ENCODE results near the gene PPFIA4.

PPFIA4 gene

GRCh38 chr1:203060115-203060514 is 33.8 kb downstream of the PPFIA4 start:
- DNase-seq = no peak

GRCh38 chr1:203063287-203063686 is 37.0 kb downstream of the PPFIA4 start:
- no peak for DNase-seq

GRCh38 chr1:203065191-203065590 is 38.9 kb downstream of the PPFIA4 start:
- no peak for DNase-seq

GRCh38 chr1:203065986-203066385 is 39.7 kb downstream of the PPFIA4 start:
- no peak for DNase-seq

GRCh38 chr1:203066965-203067364 is 40.7 kb downstream of the PPFIA4 start:
- no peak for DNase-seq

GRCh38 chr1:203069030-203069747 is 42.9 kb downstream of the PPFIA4 start:
- DNase-seq = peak; percentile 16

- DNase-seq = no peak
Measured at GRCh38 chr1:203072002-203072602, 45.8 kb downstream of the PPFIA4 start.

- no peak for DNase-seq
Measured at GRCh38 chr1:203072911-203073310, 46.6 kb downstream of the PPFIA4 start.

GRCh38 chr1:203073469-203073868 is 47.2 kb downstream of the PPFIA4 start:
- no peak for DNase-seq

GRCh38 chr1:203074610-203075009 is 48.3 kb downstream of the PPFIA4 start:
- no peak for DNase-seq

- DNase-seq = no peak
Measured at GRCh38 chr1:203075236-203076030, 49.1 kb downstream of the PPFIA4 start.

GRCh38 chr1:203076031-203076511 is 49.8 kb downstream of the PPFIA4 start:
- no peak for DNase-seq

GRCh38 chr1:203077367-203077766 is 51.1 kb downstream of the PPFIA4 start:
- DNase-seq = no peak

GRCh38 chr1:203077956-203078355 is 51.7 kb downstream of the PPFIA4 start:
- DNase-seq = no peak

GRCh38 chr1:203078478-203078877 is 52.2 kb downstream of the PPFIA4 start:
- DNase-seq = no peak

GRCh38 chr1:203080456-203080855 is 54.2 kb downstream of the PPFIA4 start:
- DNase-seq = no peak

- no peak for DNase-seq
Measured at GRCh38 chr1:203081465-203082230, 55.4 kb downstream of the PPFIA4 start.

- DNase-seq = no peak
Measured at GRCh38 chr1:203082231-203082505, 55.9 kb downstream of the PPFIA4 start.

- DNase-seq = no peak
Measured at GRCh38 chr1:203082571-203083462, 56.5 kb downstream of the PPFIA4 start.

- DNase-seq = no peak
Measured at GRCh38 chr1:203083463-203083921, 57.2 kb downstream of the PPFIA4 start.

- no peak for DNase-seq
Measured at GRCh38 chr1:203084588-203085527, 58.6 kb downstream of the PPFIA4 start.

Measured in NCI-H1105 treated with DMSO at 0.1 percent for 48 hours (cell line).